GM19025 (cell line): Measurements from ENCODE around the gene IL32.
A peak's percentile ranks its signal among the peaks of the same experiment; 100 is the strongest.

ENCODE experiments used
- ATAC-seq: cut with Tn5 transposase; IDR thresholded peaks from one replicate; pipeline ENCODE4 v1.9.1; 2021; ENCODE audit warnings: mild to moderate bottlenecking, low read depth, moderate library complexity; ENCODE audit not compliant: unreplicated experiment

IL32 gene, protein sequence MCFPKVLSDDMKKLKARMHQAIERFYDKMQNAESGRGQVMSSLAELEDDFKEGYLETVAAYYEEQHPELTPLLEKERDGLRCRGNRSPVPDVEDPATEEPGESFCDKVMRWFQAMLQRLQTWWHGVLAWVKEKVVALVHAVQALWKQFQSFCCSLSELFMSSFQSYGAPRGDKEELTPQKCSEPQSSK

DNA sequence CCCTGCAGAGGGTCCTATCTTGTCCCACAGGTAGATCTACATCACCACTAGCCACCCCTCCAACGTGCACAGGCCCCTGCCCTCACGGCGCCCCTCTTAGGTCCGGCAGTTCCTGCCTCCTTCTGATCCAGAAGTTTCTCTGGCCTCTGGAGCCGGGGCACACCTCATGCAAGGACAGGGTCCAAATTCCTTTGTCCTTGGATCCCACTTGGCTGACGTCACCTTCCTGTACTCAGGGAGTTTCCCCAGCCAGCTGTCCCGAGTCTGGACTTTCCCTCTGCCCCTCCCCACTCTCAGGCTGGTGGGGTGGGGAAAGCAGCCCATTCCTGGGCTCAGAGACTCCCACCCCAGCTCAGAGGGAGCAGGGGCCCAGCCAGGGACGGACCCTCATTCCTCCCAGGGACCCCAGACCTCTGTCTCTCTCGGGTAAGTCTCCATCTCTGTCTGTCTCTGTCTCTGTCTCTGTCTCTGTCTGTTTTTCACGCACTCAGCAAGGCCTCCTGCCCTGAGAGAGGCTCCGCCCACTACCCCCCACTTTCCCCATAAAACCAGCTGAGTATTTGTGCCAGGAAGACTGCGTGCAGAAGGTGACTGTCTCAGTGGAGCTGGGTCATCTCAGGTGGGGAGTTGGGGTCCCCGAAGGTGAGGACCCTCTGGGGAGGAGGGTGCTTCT is at the start of gene IL32:
Gene IL32, plus strand, starts transcription at position 572 of the 673 bp plus-strand sequence. CDS start 172 bp downstream, outside the sequence.
- no peak for ATAC-seq

DNA sequence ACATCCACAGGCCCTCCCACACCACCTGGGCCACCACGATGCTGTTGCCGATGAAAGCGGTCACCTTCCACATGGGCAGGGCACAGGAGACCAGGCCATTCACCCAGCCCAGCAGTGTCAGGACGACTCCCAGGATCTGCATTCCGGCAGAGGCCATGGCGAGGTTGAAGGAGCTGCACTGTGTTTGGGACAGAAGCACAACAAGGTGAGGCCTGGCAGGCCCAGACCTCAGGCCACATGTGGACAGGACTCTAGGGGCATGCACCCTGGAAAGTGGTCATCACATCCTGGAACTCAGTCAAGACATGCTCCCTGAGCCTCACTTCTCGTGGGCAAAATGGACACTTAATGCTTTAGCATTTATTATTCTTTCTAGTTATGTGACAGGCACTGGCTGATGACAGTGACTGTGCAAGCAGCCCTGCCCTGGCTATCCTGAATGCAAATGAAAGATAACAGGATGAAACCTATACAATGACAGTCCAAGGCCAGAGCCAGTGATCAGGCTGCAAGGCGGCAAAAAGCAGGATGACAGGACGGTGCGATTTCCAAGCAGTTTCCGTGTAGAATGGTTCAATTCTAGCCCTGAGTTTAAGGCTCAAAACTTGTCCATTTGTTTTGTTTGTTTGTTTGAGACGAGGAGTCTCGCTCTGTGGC is 49.4 kb upstream of the IL32 start:
- no peak for ATAC-seq

DNA sequence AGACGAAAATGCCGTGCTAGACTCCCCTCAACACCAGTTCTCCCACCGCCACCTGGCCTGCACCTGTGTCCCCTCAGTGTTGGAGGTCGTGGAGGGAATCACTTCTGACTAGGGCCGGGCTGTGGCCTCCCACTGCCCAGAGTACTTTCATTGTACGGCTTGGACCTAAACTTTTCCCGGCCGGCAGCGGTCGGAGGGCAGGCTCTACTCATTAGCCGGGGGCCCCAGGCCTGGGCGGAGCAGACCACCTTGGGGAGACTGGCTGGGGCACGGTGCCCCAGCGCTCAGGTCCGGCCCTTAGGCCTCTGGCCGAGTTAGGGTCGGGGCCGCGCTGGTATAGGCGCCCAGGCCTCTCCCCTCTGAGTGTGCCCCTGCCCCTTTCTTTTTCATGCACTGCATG is 48.1 kb upstream of the IL32 start:
- no peak for ATAC-seq

DNA sequence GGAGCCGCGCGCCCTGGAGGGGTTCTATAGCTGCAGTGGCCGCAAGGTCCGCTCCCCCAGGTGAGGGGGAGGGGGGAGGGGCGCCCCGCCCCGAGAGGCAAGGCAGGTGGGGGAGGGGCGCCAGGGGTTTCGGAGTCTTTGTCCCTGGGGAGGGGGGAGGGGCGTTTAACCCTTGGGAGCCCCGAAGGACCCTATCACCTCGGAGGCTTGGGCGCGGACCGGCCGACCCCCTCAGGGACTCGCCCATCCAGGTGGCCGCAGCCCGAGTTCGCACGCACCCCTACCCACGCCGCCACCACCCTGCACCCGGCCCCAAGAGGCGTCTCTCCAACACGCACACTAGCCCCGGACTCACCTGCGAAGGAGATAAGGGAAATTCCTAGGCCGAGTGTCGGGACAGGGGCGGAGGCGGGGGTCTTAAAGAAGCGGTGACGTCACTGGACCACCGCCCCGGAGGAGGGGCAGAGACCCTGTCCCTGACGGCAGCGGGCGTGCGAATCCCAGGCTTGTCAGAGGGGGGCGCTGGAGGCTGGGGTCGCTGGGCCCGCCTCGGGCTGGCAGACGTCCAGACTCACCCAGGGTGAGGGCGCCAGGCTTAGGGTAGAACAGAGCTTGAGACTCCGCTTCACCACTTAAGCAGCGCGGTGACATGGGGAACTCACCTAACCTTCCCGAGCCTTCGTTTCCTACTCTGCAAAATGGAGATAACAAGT is 47.5 kb upstream of the IL32 start, which contains the start of gene CLDN6:
Gene CLDN6, minus strand, starts transcription at position 390 of the 713 bp plus-strand sequence. CDS start 2,162 bp downstream, outside the sequence.
- no peak for ATAC-seq

DNA sequence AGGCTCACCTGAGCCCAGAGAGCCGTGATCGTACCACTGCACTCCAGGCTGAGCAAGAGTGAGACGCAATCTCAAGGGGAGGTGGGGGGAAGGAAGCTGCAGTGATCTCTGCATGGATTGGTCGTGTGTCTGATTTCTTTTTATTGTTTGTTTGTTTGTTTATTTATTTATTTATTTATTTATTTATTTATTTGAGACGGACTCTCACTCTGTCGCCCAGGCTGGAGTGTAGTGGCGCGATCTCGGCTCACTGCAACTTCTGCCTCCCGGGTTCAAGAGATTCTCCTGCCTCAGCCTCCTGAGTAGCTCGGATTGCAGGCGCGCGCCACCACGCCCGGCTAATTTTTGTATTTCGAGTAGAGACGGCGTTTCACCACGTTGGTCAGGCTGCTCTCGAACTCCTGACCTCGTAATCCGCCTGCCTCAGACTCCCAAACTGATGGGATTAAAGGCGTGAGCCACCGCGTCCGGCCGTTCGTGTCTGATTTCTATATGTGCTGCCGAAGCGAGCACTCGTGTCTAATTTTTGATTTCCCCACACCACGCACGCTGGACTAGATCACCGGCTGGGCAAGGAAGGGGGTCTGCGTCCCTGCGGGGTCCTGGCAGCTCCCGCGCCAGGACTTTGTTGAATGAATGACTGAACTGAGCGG is 45.7 kb upstream of the IL32 start:
- no peak for ATAC-seq

DNA sequence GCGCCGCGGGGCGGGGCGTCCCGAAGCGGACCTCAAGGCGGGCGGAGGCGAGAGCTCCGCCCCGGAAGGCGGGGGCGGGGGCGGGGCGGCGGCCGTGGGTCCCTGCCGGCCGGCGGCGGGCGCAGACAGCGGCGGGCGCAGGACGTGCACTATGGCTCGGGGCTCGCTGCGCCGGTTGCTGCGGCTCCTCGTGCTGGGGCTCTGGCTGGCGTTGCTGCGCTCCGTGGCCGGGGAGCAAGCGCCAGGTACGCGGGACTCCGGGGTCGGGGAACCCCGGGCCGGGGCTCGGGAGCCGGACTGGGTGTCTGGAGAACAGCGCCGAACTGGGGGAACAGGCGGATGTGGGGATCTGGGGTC is 45.2 kb upstream of the IL32 start, which contains the start of gene TNFRSF12A:
Gene TNFRSF12A, plus strand, starts transcription at position 122 of the 357 bp plus-strand sequence. Its CDS starts 30 bp downstream, at position 152.
- no peak for ATAC-seq

DNA sequence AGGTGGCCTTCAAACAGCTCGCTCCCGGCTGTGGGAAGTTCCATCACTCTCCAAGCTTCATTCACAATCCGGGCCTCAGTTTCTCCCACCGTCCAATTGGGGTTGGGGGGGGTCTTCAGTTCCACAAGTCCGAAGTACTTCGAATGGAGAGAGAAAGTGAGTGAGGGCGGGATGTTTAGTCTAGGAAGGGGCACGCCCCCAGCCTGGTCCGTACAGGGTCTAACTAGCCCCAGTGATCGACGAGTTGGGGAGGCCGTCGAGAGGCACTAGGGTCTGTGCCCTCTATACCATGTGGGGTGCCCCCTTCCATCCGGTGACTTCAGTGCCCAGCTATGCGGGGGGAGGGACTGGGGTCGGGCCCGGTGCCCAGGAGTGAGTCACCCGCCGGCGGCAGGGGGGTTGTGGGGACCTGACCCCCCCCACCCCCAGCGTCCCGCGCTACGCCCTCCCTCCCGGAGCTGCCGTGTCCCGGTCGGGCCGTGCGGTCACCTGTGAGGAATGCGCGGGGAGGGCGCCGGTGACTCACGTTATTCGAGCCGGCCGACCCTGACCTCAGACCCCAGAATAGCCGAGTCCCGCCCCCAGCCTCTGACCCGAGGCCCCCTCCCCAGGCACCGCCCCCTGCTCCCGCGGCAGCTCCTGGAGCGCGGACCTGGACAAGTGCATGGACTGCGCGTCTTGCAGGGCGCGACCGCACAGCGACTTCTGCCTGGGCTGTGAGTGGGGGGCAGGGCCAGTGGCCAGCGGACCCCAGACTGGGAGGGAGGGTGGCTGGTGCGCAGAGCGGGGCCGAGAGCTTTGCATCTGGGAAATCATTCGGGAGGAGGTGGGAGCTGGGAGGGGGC is 44.6 kb upstream of the IL32 start:
- ATAC-seq: no peak

DNA sequence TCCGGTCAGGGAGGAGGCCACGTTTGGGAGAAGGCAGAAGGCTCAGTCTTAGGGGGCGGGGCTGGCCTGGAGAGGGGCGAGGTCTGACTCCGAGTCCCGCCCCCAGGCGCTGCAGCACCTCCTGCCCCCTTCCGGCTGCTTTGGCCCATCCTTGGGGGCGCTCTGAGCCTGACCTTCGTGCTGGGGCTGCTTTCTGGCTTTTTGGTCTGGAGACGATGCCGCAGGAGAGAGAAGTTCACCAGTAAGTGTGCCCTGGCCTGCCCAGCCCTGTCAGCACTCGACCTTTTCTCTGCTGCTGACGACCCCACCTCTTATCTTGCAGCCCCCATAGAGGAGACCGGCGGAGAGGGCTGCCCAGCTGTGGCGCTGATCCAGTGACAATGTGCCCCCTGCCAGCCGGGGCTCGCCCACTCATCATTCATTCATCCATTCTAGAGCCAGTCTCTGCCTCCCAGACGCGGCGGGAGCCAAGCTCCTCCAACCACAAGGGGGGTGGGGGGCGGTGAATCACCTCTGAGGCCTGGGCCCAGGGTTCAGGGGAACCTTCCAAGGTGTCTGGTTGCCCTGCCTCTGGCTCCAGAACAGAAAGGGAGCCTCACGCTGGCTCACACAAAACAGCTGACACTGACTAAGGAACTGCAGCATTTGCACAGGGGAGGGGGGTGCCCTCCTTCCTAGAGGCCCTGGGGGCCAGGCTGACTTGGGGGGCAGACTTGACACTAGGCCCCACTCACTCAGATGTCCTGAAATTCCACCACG is 43.8 kb upstream of the IL32 start:
- no peak for ATAC-seq

DNA sequence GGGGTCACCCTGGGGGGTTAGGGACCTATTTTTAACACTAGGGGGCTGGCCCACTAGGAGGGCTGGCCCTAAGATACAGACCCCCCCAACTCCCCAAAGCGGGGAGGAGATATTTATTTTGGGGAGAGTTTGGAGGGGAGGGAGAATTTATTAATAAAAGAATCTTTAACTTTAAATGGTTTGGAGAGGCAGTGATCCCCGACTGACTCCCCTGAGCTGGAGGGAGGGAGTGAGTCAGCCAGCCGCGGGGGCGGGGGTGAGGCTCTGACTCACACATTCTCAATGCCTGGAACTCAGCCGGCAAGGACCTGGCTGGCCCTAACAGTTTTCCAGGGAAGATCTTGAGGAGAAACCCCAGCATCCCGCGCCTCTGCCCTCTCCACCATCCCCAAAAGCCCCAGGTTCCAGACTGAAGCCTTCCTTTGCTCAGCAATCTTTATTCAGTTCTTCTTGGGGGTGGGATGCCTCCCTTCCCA is 43.2 kb upstream of the IL32 start:
- ATAC-seq: no peak

DNA sequence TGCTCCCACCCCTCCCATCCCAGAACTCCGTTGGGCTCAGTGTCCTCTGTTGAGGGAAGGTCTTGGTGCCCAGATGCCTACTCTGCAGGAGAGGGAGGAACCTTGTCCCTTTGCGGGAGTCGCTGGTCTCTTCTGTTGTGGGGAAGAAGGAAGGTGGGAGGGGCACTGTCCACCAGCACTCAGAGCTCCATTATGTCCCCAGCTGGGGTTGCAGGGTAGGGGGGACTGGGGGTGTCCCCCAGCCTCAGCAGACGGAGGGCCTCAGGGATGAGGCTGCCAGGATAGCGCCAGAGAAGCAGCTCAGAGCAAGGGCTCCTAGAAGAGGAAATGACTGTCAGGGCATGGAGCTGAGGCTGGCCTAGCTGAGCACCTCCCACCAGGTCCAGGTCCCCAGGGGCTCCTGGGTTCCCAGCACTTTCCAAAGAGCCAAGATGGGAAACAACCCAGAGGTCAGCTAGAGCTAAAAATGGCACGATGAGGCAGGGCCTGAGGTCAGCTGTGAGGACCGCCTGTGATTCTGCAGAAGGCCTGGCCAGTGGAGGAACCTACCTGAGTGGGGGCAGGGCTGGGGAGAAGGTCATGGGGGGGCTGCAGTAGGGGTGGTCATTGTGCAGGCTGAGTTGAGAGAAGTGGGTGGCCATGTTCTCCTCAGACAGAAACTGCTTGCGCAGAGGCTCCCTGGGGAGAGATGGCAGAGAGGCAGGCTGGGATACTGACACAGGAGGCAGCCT is 42.6 kb upstream of the IL32 start:
- ATAC-seq: no peak

DNA sequence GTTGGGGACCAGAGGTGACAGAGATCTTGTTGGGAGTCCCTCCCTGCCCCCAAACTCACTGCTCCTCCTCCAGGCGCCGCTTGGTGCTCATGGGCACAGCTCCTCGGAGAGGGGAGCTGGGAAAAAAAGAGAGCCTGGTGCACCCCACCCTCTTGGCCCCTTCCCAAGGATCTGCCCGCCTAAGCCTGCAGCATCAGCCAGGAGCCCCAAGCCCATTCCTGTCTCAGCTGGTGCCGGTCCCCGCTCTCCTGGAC is 42.1 kb upstream of the IL32 start:
- ATAC-seq: no peak

DNA sequence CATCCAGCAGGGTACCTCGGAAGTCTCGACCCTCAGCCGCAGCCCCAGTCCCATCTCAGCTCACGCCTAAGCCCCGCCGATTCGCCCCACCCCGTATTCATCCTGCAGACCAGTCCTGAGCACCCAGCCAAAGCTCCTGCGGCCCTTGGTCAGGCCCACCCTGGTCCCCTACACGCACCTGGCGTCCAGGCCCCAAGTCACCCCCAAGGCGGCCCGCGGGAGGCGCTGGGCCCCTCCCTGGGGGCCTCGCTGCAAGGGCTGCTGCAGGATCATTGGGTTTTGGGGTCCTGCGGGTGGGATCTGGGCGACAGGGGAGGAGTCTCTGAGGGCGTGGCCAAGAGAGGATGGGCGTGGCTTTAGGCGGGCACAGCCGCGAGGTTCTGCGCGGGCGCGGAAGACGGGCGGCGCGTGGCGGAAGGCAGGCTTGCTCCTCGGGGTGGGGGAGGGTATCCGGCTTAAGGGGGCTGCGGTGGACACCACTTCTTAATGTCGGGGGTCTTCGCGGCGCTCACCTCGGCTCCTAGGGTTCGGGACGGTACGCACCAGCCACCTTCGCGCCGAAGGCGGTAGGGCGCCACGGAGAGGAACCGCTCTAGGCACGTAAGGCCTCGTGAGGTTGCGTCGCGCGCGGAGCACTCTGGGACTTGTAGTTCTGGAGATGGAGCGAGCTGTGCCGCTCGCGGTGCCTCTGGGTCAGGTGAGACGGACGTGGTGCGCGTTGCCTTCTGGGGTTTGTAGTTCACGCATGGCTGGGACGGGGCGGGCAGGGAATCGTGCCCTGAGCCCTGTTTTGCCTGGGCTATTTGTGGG is 41.6 kb upstream of the IL32 start, which contains the start of the genes HCFC1R1 and THOC6:
Gene HCFC1R1, minus strand, starts transcription at position 274 of the 810 bp plus-strand sequence. Its CDS starts 1 bp downstream, at position 273.
Gene THOC6, plus strand, starts transcription at position 367 of the 810 bp plus-strand sequence. Its CDS starts 292 bp downstream, at position 659.
- ATAC-seq: peak; percentile 69

DNA sequence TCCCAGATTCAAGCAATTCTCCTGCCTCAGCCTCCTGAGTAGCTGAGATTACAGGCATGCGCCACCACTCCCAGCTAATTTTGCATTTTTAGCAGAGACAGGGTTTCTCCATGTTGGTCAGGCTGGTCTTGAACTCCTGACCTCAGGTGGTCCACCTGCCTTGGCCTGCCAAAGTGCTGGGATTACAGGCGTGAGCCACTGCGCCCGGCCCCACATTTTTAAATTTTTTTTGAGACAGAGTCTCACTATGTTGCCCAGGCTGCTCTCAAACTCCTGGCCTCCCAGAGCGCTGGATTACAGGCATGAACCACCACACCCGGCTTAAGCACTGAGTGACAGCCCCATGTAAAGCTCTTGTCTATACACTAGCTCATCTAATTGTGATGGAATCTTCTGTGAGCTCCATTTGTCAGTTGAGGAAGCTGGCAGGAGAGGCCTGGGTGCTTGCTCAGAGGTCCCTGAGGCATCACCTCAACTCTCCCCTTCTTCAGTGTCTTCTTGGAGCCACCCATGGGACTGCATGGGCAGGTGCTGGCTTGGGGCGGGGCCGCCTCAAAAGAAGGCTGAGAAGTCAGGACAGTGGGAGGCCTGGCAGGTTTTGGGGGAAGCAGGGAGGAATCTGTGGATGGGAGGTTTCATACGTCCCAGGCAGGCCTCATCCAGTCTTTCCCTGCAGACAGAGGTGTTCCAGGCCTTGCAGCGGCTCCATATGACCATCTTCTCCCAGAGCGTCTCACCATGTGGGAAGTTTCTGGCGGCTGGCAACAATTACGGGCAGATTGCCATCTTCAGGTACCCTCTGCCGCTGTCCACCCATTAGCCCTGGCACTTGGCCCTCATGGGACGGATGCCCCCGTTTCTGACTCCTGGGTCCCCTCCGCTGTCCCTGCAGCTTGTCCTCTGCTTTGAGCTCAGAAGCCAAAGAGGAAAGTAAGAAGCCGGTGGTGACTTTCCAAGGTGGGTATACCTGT is 40.1 kb upstream of the IL32 start:
- no peak for ATAC-seq

DNA sequence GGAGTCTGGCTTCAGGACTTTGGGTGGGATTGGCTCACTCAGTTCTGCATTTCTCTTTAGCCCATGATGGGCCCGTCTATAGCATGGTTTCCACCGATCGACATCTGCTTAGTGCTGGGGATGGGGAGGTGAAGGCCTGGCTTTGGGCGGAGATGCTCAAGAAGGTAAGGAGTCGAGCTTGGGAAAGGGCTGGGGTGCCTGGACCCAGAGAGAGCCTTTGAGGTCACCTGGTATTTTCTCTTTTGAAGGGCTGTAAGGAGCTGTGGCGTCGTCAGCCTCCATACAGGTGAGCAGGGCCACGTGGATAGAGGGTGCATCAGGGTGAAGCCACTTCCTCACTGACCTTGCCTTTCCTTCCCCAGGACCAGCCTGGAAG is 39.4 kb upstream of the IL32 start:
- no peak for ATAC-seq

DNA sequence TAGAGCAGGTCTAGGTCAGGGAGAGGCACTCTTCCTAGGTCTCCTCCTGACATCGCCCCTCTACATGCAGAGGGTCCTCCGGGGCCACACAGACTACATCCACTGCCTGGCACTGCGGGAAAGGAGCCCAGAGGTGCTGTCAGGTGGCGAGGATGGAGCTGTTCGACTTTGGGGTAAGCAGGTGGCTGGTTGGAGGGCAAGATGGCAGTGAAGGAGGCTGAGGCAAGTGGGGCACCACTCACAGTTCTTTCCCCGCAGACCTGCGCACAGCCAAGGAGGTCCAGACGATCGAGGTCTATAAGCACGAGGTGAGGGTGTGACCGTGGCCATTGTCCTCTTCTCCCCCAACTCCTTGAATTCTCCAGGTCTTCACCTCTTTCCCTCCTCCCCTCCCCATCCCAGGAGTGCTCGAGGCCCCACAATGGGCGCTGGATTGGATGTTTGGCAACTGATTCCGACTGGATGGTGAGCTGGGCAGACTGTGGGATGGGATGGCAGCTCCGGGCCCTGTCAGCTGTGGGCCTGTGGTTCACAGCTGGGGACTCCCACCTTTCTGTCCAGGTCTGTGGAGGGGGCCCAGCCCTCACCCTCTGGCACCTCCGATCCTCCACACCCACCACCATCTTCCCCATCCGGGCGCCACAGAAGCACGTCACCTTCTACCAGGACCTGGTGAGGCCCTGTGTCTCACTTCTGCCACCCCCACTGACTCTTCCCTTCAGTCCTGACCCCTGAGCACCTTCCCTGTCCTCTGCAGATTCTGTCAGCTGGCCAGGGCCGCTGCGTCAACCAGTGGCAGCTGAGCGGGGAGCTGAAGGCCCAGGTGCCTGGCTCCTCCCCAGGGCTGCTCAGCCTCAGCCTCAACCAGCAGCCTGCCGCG is 38.6 kb upstream of the IL32 start:
- no peak for ATAC-seq
